GM11168 (cell line): ENCODE measurements around the gene STK38.

Experiments
- in situ Hi-C: fragments of 300-500 bp; cut with MboI; formaldehyde crosslinking; loops from one replicate; pipeline ENCODE4 v1.12.0; 2022; ENCODE audit warnings: low sequenced_read_pairs; ENCODE audit not compliant: unreplicated experiment

Gene STK38

GRCh38 chr6:36525346-36525745 lies 21.9 kb downstream of the STK38 start:
- in situ Hi-C loops, result no loop called here

DNA sequence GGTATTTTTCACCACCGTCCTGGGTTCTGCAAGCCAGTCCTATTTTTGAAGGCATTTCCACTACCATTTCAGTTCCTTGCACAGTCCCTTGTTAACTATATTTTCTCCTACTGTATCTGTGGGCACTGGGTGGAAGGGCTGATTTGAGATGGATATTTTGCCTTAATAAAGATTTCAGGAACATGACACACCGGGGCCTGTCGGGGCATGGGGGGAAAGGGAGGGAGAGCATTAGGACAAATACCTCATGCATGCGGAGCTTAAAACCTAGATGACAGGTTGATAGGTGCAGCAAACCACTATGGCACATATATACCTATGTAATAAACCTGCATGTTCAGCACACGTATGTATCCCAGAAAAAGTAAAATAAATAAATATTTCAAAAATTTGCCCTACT lies 22.4 kb downstream of the STK38 start:
- in situ Hi-C loops, result no loop called here

DNA sequence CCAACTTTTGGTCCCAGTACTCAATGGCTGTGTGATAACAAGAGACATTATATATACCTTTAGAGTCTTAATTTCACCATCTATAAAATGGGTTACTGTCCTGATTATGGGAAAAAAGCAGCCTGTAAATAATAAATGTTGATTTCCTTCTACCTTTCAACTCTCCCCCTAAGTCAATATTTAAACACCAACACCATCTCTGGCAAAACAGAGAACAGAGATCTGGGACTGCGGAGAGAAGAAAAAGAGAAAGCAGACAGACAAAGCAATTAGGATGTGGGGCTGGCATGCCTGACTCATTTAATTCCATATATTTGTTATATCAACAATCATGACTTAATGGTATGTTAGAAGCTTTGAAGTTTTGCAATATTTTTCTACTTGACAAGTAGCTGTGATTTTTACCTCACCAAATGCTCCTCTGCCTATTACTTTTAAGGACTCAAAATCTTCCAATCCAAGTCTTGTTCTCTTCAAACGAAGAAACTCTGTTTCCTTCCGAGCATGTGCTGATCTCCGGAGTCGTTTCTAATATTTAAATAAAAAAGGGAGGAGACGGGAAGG lies 23.3 kb downstream of the STK38 start:
- in situ Hi-C loops, result no loop called here

DNA sequence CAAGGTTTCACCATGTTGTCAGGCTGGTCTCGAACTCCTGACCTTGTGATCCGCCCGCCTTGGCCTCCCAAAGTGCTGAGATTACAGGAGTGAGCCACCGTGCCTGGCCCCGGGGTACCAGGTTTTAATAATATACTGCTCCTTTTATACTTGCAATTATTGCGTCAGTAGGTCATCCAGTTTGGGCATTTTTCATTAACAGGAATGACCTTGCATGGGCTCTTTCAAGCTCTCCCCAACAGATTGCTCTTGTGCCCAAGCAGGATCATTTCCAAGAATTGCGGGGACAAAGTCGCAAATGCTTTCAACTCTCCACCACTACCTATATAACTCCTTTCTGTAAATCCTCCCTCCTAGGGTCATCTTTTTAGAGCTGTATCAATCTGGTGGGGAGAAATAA lies 23.8 kb downstream of the STK38 start:
- in situ Hi-C loops, result no loop called here

DNA sequence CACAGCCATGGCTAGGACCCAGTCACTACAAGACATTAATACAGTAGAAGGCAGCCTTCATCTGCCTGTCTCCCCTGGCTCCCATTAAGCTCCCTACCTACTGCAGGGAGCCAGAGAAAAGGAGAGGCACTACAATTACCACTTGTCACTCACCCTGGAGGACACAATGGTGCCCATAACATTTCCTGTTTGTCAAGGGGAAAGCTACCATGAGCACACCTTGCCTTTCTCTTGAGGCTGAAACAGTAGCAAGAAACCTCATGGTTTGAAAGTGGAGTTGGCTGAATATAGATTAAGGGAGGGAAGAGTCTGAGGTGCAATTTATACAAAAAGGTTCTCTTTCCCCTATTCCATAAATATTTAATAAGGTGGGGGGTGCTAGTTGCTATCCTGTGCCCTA lies 27.9 kb downstream of the STK38 start:
- in situ Hi-C loops, result no loop called here

GRCh38 chr6:36517408-36517807 lies 29.9 kb downstream of the STK38 start:
- in situ Hi-C loops, result no loop called here

DNA sequence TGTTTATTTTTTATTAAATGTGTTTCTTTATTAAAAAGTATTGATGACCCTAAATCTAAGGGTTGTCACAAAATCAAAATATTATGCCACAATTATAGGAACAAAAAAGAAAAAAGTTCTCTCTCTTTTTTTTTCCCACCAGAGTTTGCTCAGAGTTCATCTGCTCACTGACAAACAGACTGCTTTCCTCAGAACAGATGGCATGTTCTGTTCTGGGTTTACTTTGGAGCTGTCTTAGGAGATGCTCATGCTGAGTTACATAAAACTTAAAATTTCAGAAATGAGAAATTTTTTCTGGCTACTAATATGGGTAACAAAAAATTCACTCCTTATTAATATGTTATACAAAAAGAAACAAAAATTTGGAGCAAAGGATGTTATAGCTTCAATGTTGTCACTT lies 30.3 kb downstream of the STK38 start:
- in situ Hi-C loops, result no loop called here

DNA sequence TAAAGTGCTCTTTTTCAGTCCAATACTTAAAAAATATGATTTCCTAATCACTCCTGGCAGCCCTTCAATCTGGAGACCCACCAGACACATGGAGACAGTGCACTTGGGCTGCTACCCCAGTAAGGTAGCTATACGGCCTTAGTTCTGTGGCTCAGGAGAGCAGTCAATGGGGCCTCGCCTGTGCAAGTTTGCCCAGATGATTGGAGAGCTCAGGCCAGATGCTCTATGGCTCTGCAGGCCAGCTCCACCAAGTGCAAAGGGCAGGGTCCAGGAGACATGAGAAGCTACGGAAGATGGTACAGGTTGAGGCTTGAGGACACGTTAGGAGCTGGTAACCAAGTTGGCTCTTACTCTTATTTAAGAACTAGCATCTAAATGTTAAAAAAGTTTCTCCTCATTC lies 30.7 kb downstream of the STK38 start:
- in situ Hi-C loops, result no loop called here

DNA sequence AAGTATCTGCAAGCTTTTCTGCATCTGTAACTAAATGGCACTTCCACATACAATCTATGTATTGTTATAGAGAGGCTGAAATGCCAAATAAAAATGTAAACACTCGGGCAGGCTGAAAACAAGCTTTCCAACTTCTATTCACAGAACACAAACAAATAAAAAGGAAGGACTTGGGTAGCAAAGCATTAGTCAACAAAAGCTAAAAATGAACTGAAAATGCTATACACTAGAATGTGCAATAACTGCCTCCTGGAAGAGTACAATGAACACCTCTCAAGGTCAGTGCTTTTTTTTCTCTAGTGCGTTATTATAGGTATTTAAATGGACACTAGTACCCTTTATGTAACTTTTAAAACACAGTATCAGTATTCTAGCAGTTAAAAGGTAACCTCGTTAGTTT lies 31.4 kb downstream of the STK38 start:
- in situ Hi-C loops, result no loop called here

GRCh38 chr6:36514554-36515456 lies 32.5 kb downstream of the STK38 start:
- in situ Hi-C loops, result no loop called here

DNA sequence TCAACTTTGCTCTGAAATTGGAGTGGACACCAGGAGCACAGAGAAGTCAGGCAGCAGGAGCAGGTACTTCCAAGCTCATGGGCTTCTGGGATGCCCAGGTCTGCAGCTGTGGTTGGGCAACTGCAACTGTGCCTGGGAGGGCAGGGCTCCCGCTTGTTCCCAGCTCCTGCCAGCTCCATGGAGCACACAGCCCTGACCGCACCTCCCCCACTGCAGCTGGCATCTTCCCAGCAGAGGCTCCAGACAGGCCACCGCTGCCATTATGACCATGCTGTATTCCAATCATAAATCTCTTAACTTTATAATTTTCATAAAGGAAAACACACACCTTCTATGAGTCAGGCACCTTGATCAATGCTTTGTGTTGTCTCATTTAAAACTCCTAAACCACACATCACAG lies 36.9 kb downstream of the STK38 start:
- in situ Hi-C loops, result no loop called here

DNA sequence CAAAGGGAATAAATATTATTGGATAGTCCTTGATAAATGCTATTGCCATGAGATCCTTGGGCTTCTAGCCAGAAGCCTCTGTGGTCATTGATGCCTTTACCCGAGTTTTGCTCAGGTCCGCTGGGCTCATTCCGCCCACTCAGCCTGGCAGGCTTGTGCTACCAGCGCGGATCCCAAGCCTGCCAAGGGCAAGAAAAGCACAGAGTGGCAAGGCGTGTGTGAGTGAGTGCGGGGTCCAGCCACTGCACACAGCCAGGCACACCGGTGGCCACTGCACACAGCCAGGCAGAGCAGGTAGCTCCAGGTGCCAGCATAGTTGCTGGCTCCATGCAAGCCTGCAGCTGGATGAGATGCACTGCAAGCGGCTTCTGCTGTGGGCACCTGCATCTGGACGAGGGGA lies 38.7 kb downstream of the STK38 start:
- in situ Hi-C loops, result no loop called here

GRCh38 chr6:36506611-36507010 lies 40.7 kb downstream of the STK38 start:
- in situ Hi-C loops, result no loop called here

DNA sequence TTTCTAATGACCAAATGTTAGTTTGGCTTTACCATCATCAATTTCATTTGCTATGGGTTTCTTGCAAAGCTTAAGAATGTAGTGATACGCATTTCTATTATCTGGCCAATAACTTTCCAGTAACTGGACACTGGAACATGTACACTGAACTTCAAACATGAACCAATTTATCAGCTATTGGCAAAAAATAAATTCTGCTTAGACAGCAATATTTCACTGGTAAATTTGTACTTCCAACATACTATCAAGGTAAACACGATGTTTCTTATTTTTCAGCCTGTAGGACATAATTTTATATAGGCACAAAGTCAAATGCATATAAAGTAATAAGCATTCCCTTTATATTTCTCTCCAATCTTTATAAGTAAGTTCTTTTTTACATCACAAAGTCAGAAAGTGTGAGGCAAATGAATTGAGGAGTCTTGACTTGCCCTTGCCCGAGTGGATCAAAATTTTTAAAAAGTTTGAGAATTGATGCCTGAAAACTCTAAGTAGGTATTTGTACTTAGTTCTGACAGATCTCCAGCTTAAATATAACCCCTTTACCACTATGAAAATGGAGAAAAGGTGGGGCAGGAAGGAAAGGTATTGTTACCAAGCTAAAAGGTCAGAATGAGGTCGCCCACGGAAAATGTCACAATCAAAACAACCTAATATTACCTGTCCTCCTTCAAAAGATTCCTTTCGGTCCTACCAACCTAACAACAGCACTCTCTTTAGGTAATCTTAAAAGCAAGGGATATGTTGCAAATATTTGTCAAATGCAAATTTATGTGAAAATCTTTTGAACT lies 41.3 kb downstream of the STK38 start:
- in situ Hi-C loops, result no loop called here

GRCh38 chr6:36504982-36505381 lies 42.3 kb downstream of the STK38 start:
- in situ Hi-C loops, result no loop called here

- in situ Hi-C loops, result no loop called here
These were observed 43.1 kb downstream of the STK38 start for GRCh38 chr6:36504181-36504580.

- in situ Hi-C loops, result no loop called here
These were observed 45.6 kb downstream of the STK38 start for GRCh38 chr6:36501686-36502085.

- in situ Hi-C loops, result no loop called here
These were observed 47.4 kb downstream of the STK38 start for GRCh38 chr6:36499918-36500317.

GRCh38 chr6:36495086-36495485 lies 52.2 kb downstream of the STK38 start:
- in situ Hi-C loops, result no loop called here

DNA sequence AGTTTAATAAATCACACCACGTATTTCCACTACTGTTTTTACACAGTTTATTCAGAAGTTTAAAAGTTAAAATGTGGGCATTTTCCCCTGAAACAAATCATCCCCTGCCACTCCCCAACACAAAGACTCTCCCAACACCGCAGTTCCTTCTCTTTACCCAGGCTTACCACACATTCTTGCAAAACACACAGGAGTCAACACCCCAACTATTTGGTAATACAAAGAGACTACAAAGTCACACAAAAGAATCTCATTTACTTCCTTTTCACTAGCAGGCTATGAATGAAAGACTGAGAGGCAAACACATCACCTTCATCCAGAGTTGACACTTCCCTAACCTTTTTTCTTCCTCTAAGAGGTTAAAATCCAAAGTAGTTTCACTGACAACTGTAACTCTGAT lies 53.4 kb downstream of the STK38 start:
- in situ Hi-C loops, result no loop called here

GRCh38 chr6:36493319-36493718 lies 54.0 kb downstream of the STK38 start:
- in situ Hi-C loops, result no loop called here
